PC-3 (cell line): ENCODE results near the gene MCU.

Source experiments
- EZH2 ChIP-seq: fragments of 300-600 bp; sonication (generic); IDR thresholded peaks from one replicate; pipeline ENCODE4 v1.6.1; 2017; ENCODE audit warnings: antibody characterized with exemption, mild to moderate bottlenecking, low read length; ENCODE audit not compliant: unreplicated experiment
- TF ChIP-seq, protein P1 (sequence below): fragments of 300-600 bp; sonication (generic); conservative IDR thresholded peaks from 2 replicates; pipeline ENCODE4 v1.5.1; 2017; ENCODE audit warnings: antibody characterized with exemption, low read depth, mild to moderate bottlenecking, low read length

- TF ChIP-seq, protein P1, sequence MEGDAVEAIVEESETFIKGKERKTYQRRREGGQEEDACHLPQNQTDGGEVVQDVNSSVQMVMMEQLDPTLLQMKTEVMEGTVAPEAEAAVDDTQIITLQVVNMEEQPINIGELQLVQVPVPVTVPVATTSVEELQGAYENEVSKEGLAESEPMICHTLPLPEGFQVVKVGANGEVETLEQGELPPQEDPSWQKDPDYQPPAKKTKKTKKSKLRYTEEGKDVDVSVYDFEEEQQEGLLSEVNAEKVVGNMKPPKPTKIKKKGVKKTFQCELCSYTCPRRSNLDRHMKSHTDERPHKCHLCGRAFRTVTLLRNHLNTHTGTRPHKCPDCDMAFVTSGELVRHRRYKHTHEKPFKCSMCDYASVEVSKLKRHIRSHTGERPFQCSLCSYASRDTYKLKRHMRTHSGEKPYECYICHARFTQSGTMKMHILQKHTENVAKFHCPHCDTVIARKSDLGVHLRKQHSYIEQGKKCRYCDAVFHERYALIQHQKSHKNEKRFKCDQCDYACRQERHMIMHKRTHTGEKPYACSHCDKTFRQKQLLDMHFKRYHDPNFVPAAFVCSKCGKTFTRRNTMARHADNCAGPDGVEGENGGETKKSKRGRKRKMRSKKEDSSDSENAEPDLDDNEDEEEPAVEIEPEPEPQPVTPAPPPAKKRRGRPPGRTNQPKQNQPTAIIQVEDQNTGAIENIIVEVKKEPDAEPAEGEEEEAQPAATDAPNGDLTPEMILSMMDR: no peak
- no peak for TF ChIP-seq EZH2
Observed at GRCh38 chr10:72783410-72783833, 91.5 kb downstream of the MCU start.
